Measurements from ENCODE around the gene TMEM239. TPM values are rescaled to one million over a fixed set of nuclear protein-coding genes. Genes with fewer than 3 reads are reported as not detected.

TMEM239 gene
- total RNA-seq, 1 experiment from 2014 or later: not detected

GRCh38 chr20:2866236-2866635, 50.1 kb downstream of the TMEM239 start:
- H3K27me3 Mint-ChIP-seq (ENCODE audit: insufficient read depth, unreplicated experiment): no peaks in the 10 kb centered on the region
- no peak for DNase-seq (ENCODE audit: unreplicated experiment)
- ChIA-PET CTCF (no interaction called here), POLR2A (interaction anchor here (1.3 kb wide), 1 partner anchor 8 kb away, joined by 4 read pairs; no protein-coding TSS in a partner anchor)
- no peak for TF ChIP-seq CTCF (IDR thresholded peaks at IDR 0.05; ENCODE audit: unreplicated experiment)
- BruUV-seq (replicated peaks): no TSS peak
- H3K36me3 Mint-ChIP-seq (ENCODE audit: insufficient read depth, unreplicated experiment): peaks cover 17% of the 10 kb centered on the region
- H3K4me1 Mint-ChIP-seq (ENCODE audit: insufficient read depth, unreplicated experiment): peaks cover 20% of the 10 kb centered on the region
- intact Hi-C loops (cut with micrococcal nuclease): no loop called here
- H3K27ac Mint-ChIP-seq (ENCODE audit: low read depth, unreplicated experiment): no peak overlapping the region
- no peaks in the 10 kb centered on the region for H3K9me3 Mint-ChIP-seq (ENCODE audit: unreplicated experiment)
- no peak overlapping the region for H3K4me3 Mint-ChIP-seq (ENCODE audit: unreplicated experiment)

GRCh38 chr20:2867081-2867864, 51.1 kb downstream of the TMEM239 start:
- ChIA-PET POLR2A (interaction anchor here (0.5 to 0.6 kb wide), 2 partner anchors 137 to 355 kb away, joined by 3 to 4 read pairs; no protein-coding TSS in a partner anchor), CTCF (interaction anchor here (1.1 kb wide), 1 partner anchor 16 kb away, joined by 3 read pairs; no protein-coding TSS in a partner anchor)
- Mint-ChIP-seq H3K4me1 (ENCODE audit: insufficient read depth, unreplicated experiment) (peaks cover 21% of the 10 kb centered on the region), H3K4me3 (ENCODE audit: unreplicated experiment) (no peak overlapping the region), H3K27me3 (ENCODE audit: insufficient read depth, unreplicated experiment) (no peaks in the 10 kb centered on the region), H3K9me3 (ENCODE audit: unreplicated experiment) (no peaks in the 10 kb centered on the region), H3K27ac (ENCODE audit: low read depth, unreplicated experiment) (no peak overlapping the region), H3K36me3 (ENCODE audit: insufficient read depth, unreplicated experiment) (peaks cover 14% of the 10 kb centered on the region)
- no peak for TF ChIP-seq CTCF (IDR thresholded peaks at IDR 0.05; ENCODE audit: unreplicated experiment)
- no peak for DNase-seq (ENCODE audit: unreplicated experiment)
- intact Hi-C loops (cut with micrococcal nuclease): no loop called here
- BruUV-seq (replicated peaks): no TSS peak

Other genes starting within 250 kb of the TMEM239 start
- gene NOP56, start 163.7 kb upstream of the TMEM239 start, total RNA-seq (2022): 228 and 340 TPM in 2 replicates
- gene IDH3B, start 152.1 kb upstream of the TMEM239 start, total RNA-seq (2022): 80.5 and 102 TPM in 2 replicates
- gene EBF4, start 123.6 kb upstream of the TMEM239 start, total RNA-seq (2022): not detected in 2 replicates
- gene CPXM1, start 15.7 kb upstream of the TMEM239 start, total RNA-seq (2022): not detected in 2 replicates
- not detected in 2 replicates for gene C20orf141, start 1.4 kb upstream of the TMEM239 start, total RNA-seq (2022)
- gene PCED1A, start 24.3 kb downstream of the TMEM239 start, total RNA-seq (2022): 42.1 and 46.4 TPM in 2 replicates
- gene VPS16, start 24.4 kb downstream of the TMEM239 start, total RNA-seq (2022): 32.1 and 32.6 TPM in 2 replicates
- gene PTPRA, start 57.1 kb downstream of the TMEM239 start, total RNA-seq (2022): 29.3 TPM in 2 replicates
- 0.88 and 1.0 TPM in 2 replicates for gene GNRH2, start 227.3 kb downstream of the TMEM239 start, total RNA-seq (2022)
- gene MRPS26, start 229.7 kb downstream of the TMEM239 start, total RNA-seq (2022): 62.6 and 68.4 TPM in 2 replicates